NT2/D1 (cell line): Measurements from ENCODE around the gene KAZN.

Source experiments
- YY1 ChIP-seq: IDR thresholded peaks from 2 replicates; pipeline ENCODE4 v1.6.1; 2011; ENCODE audit not compliant: insufficient read length, insufficient read depth
- ZNF274 ChIP-seq: IDR thresholded peaks from 2 replicates; pipeline ENCODE4 v1.6.1; 2011; ENCODE audit warnings: mild to moderate bottlenecking, low read depth, low read length

GRCh38 chr1:14759843-14760242, 161.4 kb downstream of the KAZN start:
- TF ChIP-seq ZNF274 (no peak), YY1 (no peak)
